ENCODE results near the gene ZNF445.
"Not testable (repeated sequence)": the region's sequence is repeated elsewhere in the genome, so short reads cannot be mapped to it uniquely, and the experiment has no call there.

ZNF445 gene

GRCh38 chr3:44400771-44401170, 76.7 kb downstream of the ZNF445 start:
- DNase-seq, result no peak

- DNase-seq, result no peak
Observed at GRCh38 chr3:44398853-44399252, 78.6 kb downstream of the ZNF445 start.

GRCh38 chr3:44398271-44398670, 79.2 kb downstream of the ZNF445 start:
- DNase-seq, result not testable (repeated sequence)

GRCh38 chr3:44396200-44397171, 81.0 kb downstream of the ZNF445 start:
- DNase-seq, result no peak

GRCh38 chr3:44395714-44396113, 81.8 kb downstream of the ZNF445 start:
- DNase-seq, result no peak

- no peak for DNase-seq
Observed at GRCh38 chr3:44392489-44392888, 85.0 kb downstream of the ZNF445 start.

GRCh38 chr3:44387404-44387803, 90.1 kb downstream of the ZNF445 start:
- no peak for DNase-seq

Data from right kidney (tissue), 1 donor.